Fibroblast of skin of scalp (primary cell): ENCODE results near the gene OLFML2A.

Source experiments
- DNase-seq: peaks from one replicate; pipeline ENCODE4 v3.0.0-alpha.2; 2013

Gene OLFML2A

DNA sequence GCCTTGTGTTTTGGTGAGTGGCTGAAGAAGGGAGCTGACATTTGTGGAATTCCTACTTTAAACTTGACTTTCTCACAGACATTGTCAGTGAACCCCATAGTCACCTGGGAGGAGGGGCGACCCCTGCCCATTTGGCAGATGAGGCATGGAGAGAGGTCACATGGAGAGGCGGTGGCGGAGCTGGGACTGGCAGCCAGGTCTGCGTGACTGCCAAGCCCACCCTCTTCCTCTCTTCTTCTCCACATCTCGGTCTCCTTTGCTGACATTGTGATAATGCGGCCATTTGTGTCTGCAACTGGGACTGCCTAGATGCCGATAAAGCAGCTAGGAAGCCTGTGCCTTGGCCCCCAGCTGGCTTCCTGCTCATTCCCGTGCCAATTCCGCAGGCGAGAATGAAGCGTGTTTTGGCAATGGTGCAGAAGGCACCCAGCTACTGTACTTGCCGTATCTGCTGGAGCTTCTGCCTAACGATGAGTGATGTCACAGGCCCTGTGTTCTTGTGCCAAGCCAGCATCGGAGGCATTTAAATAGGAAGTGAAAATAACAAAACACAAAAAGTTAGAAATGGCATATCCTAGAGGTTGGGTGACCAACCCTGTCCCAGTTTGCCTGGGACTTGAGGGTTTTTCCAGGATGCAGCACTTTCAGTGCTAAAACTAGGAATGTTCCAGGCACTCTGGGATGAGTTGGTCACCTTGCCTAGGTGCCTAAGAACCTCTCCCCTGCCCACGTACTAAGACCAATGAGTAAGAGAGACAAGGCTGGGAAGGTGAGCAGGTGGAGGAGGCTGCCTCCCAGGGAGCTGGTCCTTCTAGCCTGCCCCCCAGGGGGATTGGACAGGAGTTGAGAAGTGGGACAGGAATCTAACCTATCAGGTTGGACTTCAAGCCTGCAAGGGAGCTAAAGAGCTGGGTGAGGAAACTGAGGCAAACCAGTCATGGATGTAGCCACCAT is 23.6 kb downstream of the OLFML2A start:
- DNase-seq, result no peak

- DNase-seq, result no peak
Measured at GRCh38 chr9:124801356-124801755, 24.4 kb downstream of the OLFML2A start.

- no peak for DNase-seq
Measured at GRCh38 chr9:124802426-124802825, 25.5 kb downstream of the OLFML2A start.

- DNase-seq, result no peak
Measured at GRCh38 chr9:124803911-124804310, 27.0 kb downstream of the OLFML2A start.

GRCh38 chr9:124805186-124805585 is 28.3 kb downstream of the OLFML2A start:
- DNase-seq, result no peak

- DNase-seq, result no peak
Measured at GRCh38 chr9:124808246-124808956, 31.5 kb downstream of the OLFML2A start.

- DNase-seq, result no peak
Measured at GRCh38 chr9:124809211-124809610, 32.3 kb downstream of the OLFML2A start.

DNA sequence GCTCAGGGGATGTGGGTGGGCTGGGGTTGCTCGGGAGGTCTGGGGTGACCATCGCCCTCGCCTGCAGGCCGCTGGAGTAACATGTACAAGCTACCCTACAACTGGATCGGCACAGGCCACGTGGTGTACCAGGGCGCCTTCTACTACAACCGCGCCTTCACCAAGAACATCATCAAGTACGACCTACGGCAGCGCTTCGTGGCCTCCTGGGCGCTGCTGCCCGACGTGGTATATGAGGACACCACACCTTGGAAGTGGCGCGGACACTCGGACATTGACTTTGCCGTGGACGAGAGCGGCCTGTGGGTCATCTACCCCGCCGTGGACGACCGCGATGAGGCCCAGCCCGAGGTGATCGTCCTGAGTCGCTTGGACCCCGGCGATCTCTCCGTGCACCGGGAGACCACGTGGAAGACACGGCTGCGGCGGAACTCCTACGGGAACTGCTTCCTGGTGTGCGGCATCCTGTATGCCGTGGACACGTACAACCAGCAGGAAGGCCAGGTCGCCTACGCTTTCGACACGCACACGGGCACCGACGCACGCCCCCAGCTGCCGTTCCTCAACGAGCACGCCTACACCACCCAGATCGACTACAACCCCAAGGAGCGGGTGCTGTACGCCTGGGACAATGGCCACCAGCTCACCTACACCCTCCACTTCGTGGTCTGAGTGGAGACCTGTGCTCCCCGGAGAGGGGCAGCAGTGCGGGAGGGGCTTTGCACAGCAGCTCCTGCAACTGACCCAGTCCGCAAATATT is 33.0 kb downstream of the OLFML2A start:
- no peak for DNase-seq

DNA sequence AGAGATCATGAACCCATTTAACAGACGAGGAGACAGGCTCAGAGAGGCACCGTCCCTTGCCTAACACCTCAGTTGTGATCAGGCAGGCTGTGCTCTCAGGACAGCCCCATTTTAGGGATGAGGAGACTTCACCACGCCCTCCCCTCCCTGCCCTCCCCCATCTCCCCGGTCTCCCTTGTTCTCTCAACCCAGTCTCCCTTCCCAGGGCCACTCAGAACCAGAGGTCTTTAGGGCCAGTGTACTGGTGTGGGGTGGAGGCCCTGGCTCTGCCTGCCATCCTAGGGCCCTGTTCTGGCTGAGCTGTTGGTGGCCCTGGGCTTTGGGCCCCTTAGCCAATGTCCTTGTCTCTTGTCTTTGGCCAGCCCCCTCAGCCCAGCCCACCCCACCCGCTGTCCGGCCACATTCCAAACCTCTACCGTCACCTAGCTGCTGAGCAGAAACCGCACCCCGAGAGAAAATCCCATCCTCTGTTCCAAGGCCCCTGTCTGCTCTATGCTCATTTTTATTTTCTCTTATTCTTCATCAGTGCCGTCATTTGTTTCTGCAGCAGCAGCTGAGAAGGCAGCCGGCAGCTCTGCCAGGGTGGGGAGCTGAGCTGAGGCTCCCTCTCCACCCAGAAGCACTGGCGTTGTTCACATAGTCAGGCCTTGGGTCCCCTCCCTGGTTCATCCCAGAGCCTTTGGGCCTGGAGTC is 33.9 kb downstream of the OLFML2A start:
- DNase-seq, result peak; percentile 94

DNA sequence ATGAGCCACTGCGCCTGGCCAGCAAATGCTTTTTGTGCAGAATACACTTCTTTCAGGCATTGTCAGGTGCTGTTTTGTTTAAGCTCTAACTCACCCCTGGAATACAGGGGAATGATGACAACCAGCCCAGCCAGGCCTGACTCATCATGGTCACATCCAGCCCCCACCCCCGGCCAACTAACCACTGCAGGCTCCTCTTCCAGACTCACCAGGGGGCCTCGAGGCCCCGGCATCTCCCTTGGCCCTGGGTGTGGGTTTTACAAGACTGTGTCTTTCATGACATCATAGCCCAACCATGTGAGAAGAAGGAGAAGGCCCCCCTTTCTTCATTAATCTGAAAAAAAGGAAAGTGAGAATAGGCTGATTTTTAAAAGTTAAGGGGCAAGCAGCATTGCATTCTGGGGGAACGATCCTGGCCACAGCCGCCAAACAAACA is 35.5 kb downstream of the OLFML2A start:
- DNase-seq, result peak; percentile 100

- DNase-seq, result no peak
Measured at GRCh38 chr9:124813041-124813440, 36.1 kb downstream of the OLFML2A start.

DNA sequence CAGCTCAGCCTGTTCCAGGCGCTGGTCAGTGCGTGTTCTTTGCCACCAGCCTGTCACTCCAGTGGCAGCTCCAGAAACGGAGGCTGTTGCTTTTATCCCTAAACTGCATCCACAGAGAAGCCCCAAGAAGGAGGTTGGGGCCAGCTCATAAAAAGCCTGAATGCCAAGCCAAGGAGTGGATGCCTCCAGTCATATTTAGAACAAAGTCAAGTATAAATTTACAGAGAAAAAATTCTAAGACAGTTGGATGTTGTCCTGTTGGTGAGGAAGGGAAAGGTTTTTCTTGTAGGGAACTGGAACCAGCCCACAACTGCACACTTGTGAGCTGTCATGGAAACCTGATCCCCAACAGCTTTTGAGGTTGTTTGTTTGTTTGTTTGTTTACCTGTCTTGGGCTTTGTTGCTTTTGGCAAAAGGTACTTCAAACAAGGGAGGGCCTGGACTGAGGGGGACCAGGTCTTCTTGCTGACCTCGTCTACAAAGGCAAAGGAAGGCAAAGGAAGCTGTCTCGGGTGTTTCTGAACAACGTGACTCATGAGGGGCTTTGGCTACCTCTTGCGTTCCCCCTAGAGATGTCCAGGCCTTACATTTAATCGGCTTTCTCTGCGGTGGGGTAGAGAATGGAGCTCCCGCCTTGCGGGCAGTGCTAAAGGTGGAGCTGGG is 36.7 kb downstream of the OLFML2A start:
- DNase-seq, result no peak

- DNase-seq, result no peak
Measured at GRCh38 chr9:124814164-124814535, 37.2 kb downstream of the OLFML2A start.

DNA sequence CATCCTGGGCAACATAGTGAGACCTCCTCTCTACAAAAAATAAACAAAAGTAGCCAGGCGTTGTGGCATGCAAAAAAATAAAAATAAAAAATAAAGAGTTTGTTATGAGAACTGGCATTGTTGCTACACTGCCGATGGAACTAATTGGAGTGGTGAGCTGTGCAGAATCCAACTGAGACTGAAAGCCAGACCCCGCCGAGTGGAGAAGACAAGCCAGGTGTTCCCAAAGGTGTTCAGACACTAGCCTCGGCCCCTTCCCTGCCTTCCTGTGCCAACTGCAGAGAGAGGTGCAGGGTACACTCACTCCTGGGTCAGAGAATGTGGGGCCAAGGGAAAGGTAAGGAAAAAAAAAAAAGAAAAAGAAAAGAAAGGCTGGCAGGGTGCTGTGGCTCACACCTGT is 38.7 kb downstream of the OLFML2A start:
- DNase-seq, result no peak

DNA sequence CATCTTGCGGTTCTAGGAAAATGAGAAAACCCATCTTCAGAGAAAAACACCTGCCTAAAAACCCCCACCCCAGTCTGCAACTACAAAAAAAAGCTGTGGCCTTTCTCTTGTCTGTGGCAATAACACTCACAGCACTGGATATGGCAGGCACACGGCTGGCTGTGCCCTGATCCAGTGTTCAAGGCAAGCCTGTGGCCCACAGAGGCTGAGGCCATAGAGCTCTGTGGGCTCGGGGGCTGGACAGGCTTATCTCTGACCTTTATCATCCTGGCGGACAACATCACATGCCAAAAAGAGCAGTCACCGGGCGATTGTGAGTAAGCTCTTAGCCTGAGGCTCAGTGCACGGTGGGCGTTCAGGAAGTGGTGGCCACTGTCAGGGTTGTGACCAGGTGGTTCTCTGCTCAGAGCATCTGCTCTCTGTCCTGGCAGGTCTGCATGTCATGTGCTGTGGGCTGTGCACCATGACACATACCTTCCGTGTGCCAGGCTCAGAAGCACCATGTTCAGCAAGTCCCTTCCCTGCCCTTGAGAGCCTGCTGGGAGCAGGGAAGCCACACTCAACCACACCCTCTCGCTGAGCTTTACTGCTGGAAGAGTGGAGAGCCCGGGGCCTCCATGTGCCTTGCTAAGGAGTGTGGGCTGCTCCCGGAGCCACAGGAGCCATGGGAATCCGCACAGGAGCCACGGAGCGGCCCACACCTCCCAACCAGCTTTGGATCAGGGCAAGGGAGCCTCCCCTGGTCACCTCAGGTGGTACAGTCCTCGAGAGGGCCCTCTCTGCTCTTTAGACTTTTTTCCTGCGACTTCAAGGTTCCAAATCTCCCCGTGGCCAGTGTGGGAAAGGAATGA is 41.7 kb downstream of the OLFML2A start:
- DNase-seq, result no peak

- DNase-seq, result no peak
Measured at GRCh38 chr9:124820698-124821623, 44.0 kb downstream of the OLFML2A start.

- DNase-seq, result no peak
Measured at GRCh38 chr9:124828489-124829333, 51.8 kb downstream of the OLFML2A start.

DNA sequence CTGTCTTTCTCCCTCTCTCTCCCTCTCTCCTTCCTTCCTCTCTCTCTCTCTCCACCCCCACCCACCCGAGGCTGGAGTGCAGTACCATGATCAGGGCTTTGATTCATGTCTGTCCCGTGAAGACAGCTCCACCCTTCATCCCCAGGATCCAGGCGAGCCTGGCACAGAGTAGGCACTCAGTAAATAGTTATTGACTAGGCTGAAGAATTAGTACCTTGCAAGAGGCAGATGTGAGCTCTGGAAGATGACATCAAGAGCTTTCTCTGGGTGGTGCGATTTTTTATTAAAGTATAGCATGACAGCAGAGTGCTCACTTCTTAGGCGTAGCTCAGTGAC is 52.4 kb downstream of the OLFML2A start:
- no peak for DNase-seq

DNA sequence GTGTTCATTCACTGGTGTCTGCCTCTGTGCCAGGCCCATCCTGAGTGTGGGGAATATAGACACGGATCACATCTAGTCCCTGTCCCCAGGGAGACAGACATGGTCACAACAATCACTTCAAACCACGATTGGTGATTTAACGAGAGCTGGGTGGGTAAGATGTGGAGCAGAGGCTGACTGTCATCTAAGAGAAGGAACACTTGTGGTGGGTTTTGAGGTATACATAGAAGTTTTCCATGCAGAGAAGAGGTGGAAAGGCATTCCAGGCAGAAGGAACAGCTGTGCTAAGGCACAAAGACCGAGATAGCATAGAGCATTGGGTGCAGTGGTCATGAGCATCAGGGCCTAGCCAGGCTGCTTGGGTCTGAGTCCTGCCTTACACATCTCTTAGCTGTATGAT is 53.7 kb downstream of the OLFML2A start:
- DNase-seq, result no peak
